ENCODE measurements around the gene PCSK6.

DNA sequence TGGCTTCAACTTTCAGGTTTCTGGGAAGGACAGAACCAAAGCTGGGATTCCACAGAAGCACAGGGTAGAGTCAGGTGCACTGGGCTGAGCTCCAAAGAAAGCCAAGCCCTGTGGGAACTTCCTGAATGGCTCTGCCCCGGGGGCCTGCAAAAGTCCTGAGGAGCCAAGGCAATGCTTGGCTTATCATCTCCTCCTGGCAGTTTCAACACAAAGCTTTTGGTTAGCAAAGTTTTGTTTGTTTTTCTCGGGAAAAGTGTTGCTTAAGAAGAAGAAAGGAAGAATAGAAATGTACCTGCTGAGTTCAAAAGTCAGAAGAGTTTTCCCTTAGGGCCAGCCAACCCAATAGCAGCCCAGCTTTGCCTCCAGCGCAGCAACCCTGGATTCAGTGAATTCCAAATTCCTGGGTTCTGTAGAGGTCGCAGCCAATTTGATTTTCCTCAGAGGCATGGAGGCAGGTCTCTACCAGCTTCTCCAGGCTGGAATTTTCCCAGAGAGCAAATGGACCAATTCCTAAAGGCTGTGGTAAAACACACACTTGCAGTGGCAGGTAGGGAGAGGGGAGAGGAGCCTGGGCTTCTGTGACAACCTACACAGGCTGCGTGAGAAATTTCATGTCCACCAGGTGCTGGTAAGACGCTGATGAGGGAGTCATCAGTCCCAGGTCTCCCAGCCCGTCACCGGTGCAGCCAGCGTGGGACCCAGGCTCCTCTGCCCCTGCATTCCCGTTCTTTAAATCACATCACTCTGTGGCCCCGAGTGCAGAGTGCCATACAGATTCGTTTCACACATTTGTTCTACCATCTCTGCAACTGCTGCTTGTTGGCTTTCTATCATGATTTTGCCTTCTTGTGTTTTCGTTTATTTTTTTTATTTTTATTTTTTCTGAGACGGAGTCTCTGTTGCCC, 140.2 kb downstream of the PCSK6 start:
- TF ChIP-seq, protein P1, sequence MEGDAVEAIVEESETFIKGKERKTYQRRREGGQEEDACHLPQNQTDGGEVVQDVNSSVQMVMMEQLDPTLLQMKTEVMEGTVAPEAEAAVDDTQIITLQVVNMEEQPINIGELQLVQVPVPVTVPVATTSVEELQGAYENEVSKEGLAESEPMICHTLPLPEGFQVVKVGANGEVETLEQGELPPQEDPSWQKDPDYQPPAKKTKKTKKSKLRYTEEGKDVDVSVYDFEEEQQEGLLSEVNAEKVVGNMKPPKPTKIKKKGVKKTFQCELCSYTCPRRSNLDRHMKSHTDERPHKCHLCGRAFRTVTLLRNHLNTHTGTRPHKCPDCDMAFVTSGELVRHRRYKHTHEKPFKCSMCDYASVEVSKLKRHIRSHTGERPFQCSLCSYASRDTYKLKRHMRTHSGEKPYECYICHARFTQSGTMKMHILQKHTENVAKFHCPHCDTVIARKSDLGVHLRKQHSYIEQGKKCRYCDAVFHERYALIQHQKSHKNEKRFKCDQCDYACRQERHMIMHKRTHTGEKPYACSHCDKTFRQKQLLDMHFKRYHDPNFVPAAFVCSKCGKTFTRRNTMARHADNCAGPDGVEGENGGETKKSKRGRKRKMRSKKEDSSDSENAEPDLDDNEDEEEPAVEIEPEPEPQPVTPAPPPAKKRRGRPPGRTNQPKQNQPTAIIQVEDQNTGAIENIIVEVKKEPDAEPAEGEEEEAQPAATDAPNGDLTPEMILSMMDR (conservative IDR thresholded peaks at IDR 0.05; ENCODE audit: low read length): no peak
- TF ChIP-seq EZH2phosphoT487 (IDR thresholded peaks at IDR 0.05; ENCODE audit: borderline replicate concordance, low read depth, low read length): no peak
